MCF 10A (cell line): ENCODE results near the gene DNAJB2. TPM values are rescaled to one million over a fixed set of nuclear protein-coding genes. Genes with fewer than 3 reads are reported as not detected.
A peak's percentile ranks its signal among the peaks of the same experiment; 100 is the strongest.

ENCODE experiments used
- BruUV-seq: library from RNA; stranded (reverse); fragments of 400-500 nt; replicated peaks from 2 replicates; lab custom pipeline; 2021; lab: Mats Ljungman, UMichigan
- CTCF ChIA-PET: fragments of 300-600 bp; sonication (Branson Sonifier 250); formaldehyde crosslinking; extraction: SDS; loops from one replicate; lab custom pipeline; 2021; ENCODE audit warnings: antibody characterized with exemption, inconsistent platforms; lab: Yijun Ruan, JAX
- POLR2A ChIA-PET: fragments of 300-600, 350-650 bp; sonication (Branson Sonifier 250); formaldehyde crosslinking; extraction: SDS; loops from one replicate; lab custom pipeline; 2020; ENCODE audit warnings: antibody characterized with exemption, inconsistent platforms; lab: Yijun Ruan, JAX
- DNase-seq: peaks from one replicate; pipeline ENCODE4 v3.0.0-alpha.2; 2018; ENCODE audit not compliant: unreplicated experiment
- H3K27ac Mint-ChIP-seq: one replicate; pipeline ENCODE4 v1.8.0; 2022; ENCODE audit warnings: mild to moderate bottlenecking, low read depth, mixed read lengths; ENCODE audit not compliant: unreplicated experiment
- H3K27me3 Mint-ChIP-seq: one replicate; pipeline ENCODE4 v1.8.0; 2022; ENCODE audit warnings: mixed read lengths; ENCODE audit not compliant: insufficient read depth, unreplicated experiment
- H3K36me3 Mint-ChIP-seq: one replicate; pipeline ENCODE4 v1.8.0; 2022; ENCODE audit warnings: mild to moderate bottlenecking, moderate library complexity, mixed read lengths; ENCODE audit not compliant: insufficient read depth, unreplicated experiment
- H3K4me1 Mint-ChIP-seq: one replicate; pipeline ENCODE4 v1.8.0; 2022; ENCODE audit warnings: mixed read lengths; ENCODE audit not compliant: insufficient read depth, unreplicated experiment
- H3K4me3 Mint-ChIP-seq: one replicate; pipeline ENCODE4 v1.8.0; 2022; ENCODE audit warnings: mild to moderate bottlenecking, moderate library complexity, mixed read lengths; ENCODE audit not compliant: unreplicated experiment
- H3K9me3 Mint-ChIP-seq: one replicate; pipeline ENCODE4 v1.8.0; 2022; ENCODE audit warnings: mixed read lengths; ENCODE audit not compliant: unreplicated experiment
- CTCF ChIP-seq: fragments of 200-600 bp; IDR thresholded peaks from one replicate; pipeline ENCODE4 v1.8.0; 2022; ENCODE audit warnings: antibody characterized with exemption, mild to moderate bottlenecking; ENCODE audit not compliant: unreplicated experiment
- intact Hi-C: fragments of 100-400 bp; cut with micrococcal nuclease; formaldehyde crosslinking; loops from 2 replicates; pipeline ENCODE4 v1.14.1; 2022
- total RNA-seq: library from RNA; stranded (reverse); gene quantifications from 2 replicates; pipeline ENCODE4 v1.2.3, GENCODE V29; 2022

DNAJB2 gene
- total RNA-seq, 1 experiment from 2014 or later = 59.8 TPM

- Mint-ChIP-seq H3K27ac (peak overlapping the region; percentile 91), H3K4me3 (no peak overlapping the region), H3K4me1 (peaks cover 33% of the 10 kb centered on the region), H3K27me3 (no peaks in the 10 kb centered on the region), H3K9me3 (no peaks in the 10 kb centered on the region), H3K36me3 (no peaks in the 10 kb centered on the region)
- intact Hi-C loops = no loop called here
- no TSS peak for BruUV-seq
- no peak for TF ChIP-seq CTCF
- DNase-seq = peak; percentile 40
- POLR2A ChIA-PET = interaction anchor here (3.6 to 10.0 kb wide), 4 partner anchors 18 to 96 kb away, joined by 22 to 263 read pairs (median 102); partner anchors contain the start of genes CNPPD1, GLB1L, RETREG2 and STK16
- CTCF ChIA-PET = interaction anchor here (0.7 to 18.2 kb wide), 4 partner anchors 21 to 202 kb away, joined by 3 to 445 read pairs (median 4); no protein-coding TSS in a partner anchor
These were observed 6.2 kb upstream of the DNAJB2 start for GRCh38 chr2:219272995-219273394.

- peak overlapping the region; percentile 44 for H3K4me3 Mint-ChIP-seq
- no peaks in the 10 kb centered on the region for H3K27me3 Mint-ChIP-seq
- H3K9me3 Mint-ChIP-seq = no peaks in the 10 kb centered on the region
- intact Hi-C loops = loop anchor here (1.0 kb wide), 1 partner anchor 21 kb away; the partner anchor contains the start of genes TUBA4A and TUBA4B
- peak; percentile 94 for DNase-seq
- ChIA-PET CTCF (interaction anchor here (0.6 to 18.2 kb wide), 8 partner anchors 13 to 114 kb away, joined by 3 to 445 read pairs (median 3); partner anchors contain the start of genes ANKZF1 and NHEJ1), POLR2A (interaction anchor here (0.8 to 10.0 kb wide), 11 partner anchors 10 to 270 kb away, joined by 3 to 263 read pairs (median 6); partner anchors contain the start of genes ABCB6, ANKZF1, ATG9A and CHPF)
- BruUV-seq = no TSS peak
- H3K27ac Mint-ChIP-seq = peak overlapping the region; percentile 91
- no peak for TF ChIP-seq CTCF
- peaks cover 39% of the 10 kb centered on the region for H3K4me1 Mint-ChIP-seq
- no peaks in the 10 kb centered on the region for H3K36me3 Mint-ChIP-seq
These were observed 5.2 kb upstream of the DNAJB2 start for GRCh38 chr2:219273937-219274336.

- TF ChIP-seq CTCF = no peak
- intact Hi-C loops = loop anchor here (1.0 kb wide), 1 partner anchor 21 kb away; the partner anchor contains the start of genes TUBA4A and TUBA4B
- H3K4me1 Mint-ChIP-seq = peaks cover 34% of the 10 kb centered on the region
- CTCF ChIA-PET = interaction anchor here (0.6 to 18.2 kb wide), 9 partner anchors 13 to 244 kb away, joined by 3 to 445 read pairs (median 3); partner anchors contain the start of genes ANKZF1 and NHEJ1
- no peaks in the 10 kb centered on the region for H3K36me3 Mint-ChIP-seq
- POLR2A ChIA-PET = interaction anchor here (0.8 to 10.0 kb wide), 11 partner anchors 10 to 269 kb away, joined by 3 to 263 read pairs (median 6); partner anchors contain the start of genes ABCB6, ANKZF1, ATG9A and CHPF
- peak overlapping the region; percentile 44 for H3K4me3 Mint-ChIP-seq
- H3K27ac Mint-ChIP-seq = peak overlapping the region; percentile 91
- H3K9me3 Mint-ChIP-seq = no peaks in the 10 kb centered on the region
- TSS peak; percentile 81 for BruUV-seq
- DNase-seq = peak; percentile 65
- H3K27me3 Mint-ChIP-seq = no peaks in the 10 kb centered on the region
These were observed 4.7 kb upstream of the DNAJB2 start for GRCh38 chr2:219274361-219274921.
